NCI-H1436 (cell line): Measurements from ENCODE around the gene FAM47C.
"Not testable (repeated sequence)": the region's sequence is repeated elsewhere in the genome, so short reads cannot be mapped to it uniquely, and the experiment has no call there.

Experiments used
- DNase-seq: peaks from one replicate; lab custom pipeline; 2025; lab: John Stamatoyannopoulos, UW

FAM47C gene

DNA sequence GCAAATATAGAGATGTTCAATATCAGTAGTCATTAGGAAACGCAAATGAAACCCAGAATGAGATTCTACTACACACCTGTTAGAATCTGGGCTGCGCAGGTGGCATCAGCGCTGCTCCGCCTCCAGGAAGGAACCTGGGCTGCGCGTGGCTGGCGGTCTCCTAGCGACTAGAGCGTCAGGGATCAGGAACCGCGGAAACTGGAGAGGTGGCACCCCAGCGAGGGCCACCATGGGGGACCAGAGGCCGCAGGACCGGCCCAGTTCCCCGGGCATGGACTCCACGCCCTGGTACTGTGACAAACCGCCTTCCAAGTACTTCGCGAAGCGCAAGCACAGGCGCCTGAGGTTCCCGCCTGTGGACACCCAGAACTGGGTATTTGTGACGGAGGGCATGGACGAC is at the start of gene FAM47C:
FAM47C (plus strand) TSS at position 185 of the 400 bp plus-strand sequence; CDS start at position 230, 45 bp downstream.
- not testable (repeated sequence) for DNase-seq

DNA sequence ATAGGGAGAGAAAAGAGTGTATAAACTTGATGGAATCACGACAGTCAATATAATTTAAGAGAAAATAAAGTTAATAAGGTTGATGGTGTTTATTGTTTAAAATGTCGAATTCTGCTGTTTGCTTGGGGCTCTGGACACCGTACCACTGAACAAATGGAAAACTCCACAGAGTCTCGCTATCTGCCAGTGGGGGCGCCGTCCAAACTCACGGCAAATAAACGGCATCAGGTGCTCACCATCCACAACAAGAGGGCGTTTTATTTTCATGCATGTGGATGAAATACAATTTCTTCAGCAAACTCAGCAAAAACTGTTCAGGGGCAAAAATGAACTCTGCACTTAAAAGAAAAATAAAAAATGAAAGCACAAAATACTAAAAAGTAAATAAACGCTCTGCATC is 46.6 kb upstream of the FAM47C start:
- no peak for DNase-seq

DNA sequence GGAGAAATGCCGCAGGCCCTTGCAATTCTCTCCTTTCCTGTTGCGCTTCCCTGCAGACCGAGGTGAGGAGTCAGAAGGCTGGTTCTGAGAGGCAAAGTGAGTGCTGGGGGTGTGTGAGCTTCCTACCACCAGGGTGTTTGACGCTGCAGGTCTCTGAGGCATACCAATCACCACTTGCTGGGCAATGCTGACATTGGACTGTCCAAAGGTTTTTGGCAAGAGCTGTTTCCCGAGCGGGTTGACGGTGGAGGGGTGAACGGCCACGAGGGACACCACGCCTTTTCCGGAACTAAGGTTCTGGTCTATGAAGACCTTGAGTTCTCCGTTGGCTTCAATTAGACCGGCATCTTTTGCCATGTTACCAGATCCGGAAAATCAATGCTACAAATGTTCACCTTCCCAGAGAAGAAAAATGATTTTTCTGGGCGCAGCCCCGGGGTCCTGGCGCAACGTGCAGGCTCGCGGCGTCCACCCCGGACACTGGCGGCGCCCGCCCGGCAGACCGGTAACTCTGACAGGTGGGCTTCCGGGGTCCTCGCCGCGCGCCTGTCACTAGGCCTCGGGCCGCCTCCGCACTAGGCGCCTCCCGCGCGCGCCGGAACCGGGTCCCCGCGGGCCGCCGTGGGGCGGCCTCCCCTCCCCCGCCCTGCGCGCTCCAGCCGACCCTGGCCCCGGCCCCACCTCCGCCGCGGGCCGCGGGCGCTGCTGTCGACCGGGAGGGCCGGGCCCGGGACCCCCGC is 44.9 kb upstream of the FAM47C start:
- DNase-seq: no peak

DNA sequence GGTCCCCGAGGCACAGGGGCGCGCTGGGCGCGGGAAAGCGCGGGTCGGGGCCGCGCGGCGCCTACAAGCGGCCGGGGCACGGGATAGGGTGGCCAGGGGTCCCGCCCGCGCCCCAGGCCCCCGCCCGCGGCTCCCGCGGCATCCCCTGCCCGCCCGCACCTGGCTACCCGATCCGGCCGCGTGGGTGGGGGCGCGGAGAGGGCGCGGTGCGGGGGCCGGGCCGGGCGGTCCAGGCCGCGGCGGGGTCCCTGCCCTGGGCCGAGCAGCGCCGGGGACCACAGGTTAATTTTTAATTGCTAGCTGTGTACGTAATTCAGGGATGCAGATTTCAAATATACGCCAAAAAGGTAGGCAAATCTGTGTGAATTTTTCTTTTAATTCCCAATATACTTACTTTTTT is 44.3 kb upstream of the FAM47C start:
- DNase-seq: no peak

DNA sequence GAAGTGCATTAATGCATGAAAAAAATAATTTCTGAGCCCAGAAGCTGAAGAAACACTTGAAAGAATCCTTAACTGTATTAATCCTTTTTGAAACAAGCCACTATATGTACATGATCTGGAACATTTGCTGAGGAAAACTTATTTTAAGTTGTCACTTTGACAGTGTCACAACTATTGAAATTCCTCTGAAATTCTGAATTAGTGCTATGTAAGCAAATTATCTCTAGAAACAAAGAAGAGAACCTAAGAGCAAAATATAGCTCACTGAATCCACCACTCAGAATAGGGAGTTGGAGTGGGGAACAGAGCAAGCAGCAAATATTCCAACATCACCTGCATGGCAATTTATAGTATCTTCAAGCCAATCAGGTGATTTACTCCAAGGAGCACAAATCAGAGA is 34.6 kb upstream of the FAM47C start:
- DNase-seq: no peak

DNA sequence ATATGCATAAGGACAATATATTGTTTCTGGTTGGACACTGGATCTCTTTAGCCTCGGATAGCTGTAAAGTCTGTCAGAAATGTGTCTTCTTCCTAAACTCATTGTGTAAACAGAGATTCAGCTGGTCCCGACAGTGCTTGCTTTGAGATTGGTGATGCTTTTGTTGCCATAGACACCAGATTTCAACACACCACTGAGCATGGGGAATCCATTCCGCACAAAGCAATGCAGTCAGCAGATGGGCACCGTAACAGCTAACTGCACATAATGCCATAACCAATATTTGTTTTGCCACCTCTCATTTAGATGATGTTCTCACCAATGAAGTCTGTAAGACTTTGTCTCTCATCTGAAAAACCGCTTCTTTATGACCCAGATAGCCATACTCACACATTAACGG is 33.3 kb upstream of the FAM47C start:
- no peak for DNase-seq

DNA sequence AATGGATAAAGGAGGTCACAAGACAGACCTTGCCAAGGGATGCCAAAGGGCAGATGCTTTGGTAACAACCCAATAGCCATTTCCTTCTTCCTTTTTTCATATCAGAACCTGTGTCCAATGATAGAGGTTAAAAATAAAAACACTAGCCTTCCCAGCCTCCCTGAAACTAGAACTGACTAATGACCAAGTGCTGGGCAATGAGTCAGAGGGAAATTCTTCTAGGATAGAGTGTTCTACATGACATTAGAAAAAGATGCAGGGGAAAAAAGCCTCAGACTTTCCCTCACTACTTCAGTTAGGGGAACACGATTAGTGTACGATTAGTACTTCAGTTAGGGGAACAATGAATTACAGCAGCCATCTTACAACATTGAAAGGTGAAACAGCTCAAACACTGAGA is 29.3 kb upstream of the FAM47C start:
- no peak for DNase-seq

DNA sequence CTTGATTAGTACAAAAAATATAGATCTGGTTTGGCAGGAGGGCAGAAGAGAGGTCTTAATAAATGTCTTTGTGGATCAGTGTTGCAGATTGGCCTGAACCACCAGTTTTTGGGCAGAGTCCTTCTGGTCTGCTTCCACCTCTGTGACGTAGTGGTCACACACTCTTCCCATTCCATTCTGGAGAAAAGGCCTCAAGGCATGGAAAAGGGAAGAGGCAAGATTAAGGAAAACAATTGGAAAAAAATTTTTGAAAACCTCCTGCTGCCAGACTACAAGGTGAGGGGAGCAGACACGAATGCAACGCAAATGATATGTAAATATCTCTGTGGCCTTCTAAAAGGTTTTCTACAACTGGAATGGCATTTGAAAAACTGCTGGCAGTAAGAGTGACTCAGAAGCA is 24.3 kb upstream of the FAM47C start:
- DNase-seq: no peak

DNA sequence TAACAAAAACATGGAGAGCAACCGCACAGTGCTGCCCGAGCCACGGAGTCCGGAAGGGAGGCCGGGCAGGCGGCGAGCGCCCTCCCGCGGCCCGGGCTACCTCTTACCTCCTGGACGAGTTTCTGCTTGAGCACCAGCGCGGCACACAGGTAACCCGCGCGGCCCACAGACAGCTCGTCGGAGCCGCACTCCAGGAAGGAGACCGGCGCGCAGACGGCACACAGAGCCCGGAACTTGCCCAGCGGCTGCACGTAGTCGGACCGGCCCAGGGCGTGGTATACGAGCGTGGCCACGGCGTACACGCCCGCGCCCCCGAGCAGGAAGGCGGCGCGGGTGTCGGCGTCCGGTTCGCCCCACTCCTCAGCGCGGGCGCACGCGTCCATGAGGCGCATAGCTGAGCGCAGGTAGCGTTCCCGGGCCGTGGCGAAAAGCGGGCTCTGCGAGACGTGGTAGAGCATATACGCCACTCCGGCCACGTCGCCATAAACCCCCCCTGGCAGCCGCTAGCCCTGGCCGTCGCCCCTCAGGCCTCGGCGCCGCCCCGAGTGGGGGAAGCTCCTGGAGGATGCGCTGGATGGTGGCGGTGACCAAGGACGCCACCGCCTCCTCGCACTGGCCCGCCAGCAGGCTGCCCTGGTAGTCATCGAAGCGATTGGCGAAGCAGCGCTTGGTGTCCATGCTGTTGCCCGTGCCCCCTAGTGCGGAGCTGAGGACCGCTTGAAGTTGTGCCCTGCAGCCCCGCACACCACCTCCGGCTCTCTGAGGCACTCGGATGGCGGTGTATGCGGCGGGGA is 22.6 kb upstream of the FAM47C start:
- DNase-seq: not testable (repeated sequence)

DNA sequence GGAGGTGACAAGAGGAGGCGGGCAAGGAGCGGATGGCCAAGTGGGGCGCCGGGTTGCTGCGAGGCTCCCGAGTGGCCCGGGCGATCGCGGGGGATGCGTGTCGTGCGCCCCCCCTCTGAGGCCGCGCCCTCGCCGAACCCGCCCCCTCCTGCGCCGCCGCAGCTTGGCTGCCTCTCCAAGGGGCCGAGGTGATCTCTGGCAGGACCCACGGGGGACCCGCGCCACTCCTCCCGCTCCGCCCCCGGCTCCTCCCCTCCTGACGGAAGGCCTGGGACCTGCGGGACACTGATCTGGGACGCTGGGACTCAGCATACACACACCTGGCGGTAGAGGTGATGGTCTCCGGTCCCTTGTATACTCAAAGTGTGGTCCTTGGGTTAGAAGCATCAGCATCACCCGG is 21.9 kb upstream of the FAM47C start:
- DNase-seq: no peak

DNA sequence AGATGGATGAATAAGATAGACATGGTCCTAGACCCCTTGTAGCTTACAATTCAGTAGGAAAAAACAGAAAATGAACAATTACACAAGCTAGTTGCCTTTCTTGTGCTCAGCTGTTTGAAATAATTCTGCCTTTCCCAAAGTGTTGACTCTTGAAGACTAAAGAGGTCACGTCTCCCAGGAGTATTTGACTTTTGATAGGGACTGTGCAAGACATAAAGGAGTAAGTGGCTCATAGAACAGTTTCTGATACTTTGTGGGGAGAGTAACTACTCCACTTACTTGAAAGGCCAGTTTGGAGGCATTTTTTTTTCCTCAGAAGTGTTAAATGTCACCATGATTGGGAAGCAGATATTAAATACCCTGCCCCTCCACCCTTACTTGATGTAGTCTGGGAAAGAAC is 21.0 kb upstream of the FAM47C start:
- not testable (repeated sequence) for DNase-seq

DNA sequence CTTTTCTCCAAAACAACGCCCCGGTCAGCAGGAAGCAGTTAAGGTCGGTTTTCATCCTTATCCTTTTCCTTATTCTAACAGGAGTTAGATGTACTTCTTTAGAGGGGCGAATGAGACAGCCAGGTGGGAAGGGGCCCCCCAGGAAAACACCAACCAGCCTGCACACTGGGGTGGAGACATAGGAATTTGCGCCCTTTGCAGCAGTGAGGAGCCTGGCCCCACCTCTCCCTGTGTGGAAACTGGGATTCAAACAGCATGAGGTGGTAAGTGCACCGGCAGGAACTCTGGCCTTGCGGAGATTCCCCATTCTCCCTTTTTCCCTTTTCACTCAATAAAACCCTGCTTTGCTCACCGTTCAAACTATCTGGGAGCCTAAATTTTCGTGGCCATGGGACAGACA is 8.0 kb upstream of the FAM47C start:
- DNase-seq: no peak

DNA sequence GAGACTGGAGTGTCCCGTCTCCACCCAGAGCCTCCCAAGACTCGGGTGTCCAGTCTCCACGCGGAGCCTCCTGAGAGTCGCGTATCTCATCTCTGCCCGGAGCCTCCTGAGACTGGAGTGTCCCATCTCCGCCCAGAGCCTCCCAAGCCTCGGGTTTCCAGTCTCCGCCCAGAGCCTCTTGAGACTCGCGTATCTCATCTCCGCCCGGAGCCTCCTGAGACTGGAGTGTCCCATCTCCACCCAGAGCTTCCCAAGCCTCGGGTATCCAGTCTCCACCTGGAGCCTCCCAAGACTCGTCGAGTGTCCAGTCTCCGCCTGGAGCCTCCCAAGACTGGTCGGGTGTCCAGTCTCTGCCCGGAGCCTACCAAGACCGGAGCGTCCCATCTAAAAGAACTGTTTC is 2.3 kb downstream of the FAM47C start:
- no peak for DNase-seq

DNA sequence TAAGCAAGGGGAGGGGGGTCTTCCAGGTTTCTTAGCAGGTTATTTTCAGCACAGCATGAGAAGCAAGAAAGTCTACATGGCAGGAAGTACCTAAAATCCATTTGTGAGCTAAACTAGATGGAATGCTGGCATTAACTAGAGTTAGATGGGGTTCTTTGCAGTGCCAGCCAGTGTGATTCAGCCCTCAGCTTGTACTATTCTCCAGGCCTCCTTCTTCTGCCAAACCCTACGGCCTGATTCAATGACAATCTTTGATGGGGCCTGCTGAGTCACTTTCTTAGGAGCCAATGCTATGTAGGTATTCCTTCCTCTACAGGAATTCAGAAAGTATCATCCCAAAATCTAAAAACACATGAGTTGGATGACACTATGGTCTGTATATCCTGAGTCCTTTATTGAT is 26.1 kb downstream of the FAM47C start:
- not testable (repeated sequence) for DNase-seq

DNA sequence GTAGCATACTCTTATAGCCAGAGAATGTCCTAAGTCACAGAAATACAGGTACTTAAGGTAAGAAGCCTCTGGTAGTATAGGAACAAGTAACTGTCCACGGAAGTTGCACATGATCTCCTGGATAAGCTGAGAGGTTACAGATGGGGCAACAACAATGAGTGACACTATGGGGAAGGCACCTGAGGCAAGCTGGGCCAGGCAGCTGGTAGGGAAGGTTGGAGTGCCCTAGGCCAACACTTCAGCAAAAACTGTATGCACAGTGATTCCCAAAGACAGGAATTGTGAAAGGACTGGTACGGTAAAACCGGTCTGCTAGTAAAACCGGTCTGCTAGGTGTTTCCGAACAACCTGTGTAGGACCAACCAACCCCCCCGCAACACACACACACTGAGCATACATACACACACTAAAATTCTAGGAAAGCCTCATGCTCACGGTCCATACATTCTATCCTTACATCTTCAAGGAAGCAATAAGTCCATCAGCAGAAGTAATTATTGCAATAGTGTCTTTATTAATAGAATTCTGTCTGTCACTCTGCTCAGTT is 28.6 kb downstream of the FAM47C start:
- DNase-seq: not testable (repeated sequence)

DNA sequence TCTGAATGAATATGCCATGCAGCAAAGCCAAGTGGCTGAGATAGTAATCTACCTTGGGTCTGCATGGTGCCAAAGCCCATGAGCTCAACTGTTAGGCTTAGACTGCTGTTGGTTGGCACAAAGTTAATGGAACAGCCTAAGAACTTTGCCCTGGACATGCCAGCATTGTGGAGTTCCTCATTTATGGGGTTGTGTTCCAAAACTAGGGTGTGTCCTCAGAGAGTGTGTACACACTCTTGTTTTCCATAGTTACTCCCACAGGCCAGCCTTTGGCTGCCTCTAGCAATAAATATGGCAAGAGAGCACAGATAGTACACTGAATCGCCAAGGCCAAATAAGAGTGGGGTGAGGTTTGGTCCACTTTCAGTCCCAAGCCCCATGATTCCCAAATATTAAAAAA is 30.6 kb downstream of the FAM47C start:
- not testable (repeated sequence) for DNase-seq

DNA sequence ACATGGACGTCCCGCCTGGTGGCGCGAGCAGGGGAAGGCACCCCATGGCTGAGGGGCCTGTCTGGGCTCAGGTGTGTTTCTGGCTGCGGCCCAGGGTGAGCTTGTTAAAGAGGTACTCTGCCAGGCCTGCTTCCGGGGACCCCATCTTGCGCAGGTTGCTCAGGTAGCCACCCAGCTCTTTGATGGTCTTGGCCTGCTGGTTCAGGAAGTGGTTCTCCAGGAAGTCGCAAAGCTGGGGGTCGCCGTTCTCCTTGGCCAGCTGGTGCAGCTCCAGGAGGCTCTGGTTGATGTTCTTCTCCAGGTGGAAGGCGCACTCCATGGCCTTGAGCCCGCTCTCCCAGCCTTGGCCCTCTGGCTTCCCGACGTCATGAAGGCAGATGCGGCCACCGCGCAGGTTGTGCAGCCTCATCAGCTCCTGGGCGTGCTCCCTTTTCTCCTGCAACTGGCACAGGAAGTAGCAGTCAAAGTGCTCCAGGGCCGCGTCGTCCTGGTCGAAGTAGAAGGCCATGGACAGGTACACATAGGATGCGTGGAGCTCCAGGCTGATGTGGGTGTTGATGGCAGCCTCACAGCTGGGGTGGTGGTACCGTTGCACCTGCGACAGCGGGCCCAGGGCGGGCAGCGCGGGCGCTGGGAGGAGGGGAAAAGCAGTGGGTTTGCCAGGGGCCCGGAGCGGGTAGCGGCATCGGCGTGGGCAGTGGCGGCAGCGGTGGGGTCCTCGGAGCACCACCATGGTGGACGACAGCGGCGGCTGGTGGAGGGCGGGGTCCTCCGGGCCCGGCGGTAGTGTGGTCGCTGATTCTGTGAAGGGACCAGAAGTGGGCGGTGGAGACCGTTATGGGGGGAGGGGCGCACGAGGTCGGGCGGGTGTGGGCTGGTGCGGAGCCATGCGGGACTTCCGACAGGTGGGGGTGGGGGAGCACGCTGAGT is 35.1 kb downstream of the FAM47C start:
- DNase-seq: not testable (repeated sequence)

DNA sequence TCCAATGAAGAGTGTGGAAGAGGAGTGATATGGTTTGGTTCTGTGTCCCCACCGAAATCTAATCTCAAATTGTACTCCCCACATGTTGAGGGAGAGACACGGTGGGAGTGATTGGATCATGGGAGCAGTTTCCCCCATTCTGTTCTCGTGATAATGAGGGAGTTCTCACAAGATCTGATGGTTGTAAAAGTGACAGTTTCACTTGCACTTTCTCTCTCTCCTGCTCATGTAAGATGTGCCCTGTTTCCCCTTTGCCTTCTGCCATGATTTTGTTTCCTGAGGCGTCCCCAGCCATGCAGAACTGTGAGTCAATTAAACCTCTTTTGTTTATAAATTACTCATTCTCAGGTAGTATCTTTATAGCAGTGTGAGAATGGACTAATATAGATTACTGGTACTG is 39.6 kb downstream of the FAM47C start:
- DNase-seq: no peak

DNA sequence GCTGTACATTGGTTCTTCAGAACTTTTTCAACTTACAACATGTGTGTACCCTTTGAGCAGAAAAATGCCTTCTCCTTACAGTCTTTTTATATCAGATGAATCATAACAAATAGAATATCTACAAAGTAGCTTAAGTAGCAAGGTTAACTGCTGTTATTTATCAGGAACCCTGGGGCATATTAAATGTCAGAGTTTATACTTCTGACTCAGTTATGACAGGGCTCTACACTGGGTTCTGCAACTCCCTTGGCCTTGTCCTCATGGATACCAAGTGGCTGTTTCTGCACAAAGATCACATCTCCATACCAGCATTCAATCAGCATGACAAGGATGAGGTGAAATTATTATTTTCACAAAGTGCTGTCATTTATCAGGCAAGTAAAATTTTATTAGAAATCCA is 49.4 kb downstream of the FAM47C start:
- not testable (repeated sequence) for DNase-seq

DNA sequence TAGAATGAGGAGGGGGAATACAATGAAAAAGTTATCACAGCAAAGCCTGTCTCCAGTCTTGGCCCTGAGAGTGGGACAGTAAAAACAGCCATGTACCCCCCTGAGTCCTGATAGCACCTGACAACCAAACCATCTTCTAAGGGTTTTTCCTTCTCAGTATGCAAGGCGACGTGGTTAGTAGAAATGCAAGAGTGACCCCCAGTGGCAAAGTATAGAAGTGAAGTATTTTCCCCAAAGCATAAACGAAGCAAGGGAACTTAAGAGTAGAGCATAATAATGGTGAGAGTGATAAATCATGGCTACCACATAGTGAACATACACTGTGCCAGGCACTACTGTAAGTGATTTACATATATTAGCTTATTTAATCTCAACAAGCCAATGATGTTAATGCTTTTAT is 52.8 kb downstream of the FAM47C start:
- no peak for DNase-seq
